ENCODE results near the gene GMDS. TPM values are rescaled to one million over a fixed set of nuclear protein-coding genes. Genes with fewer than 3 reads are reported as not detected.

The GMDS gene
- total RNA-seq, 1 donor from 2014 or later = 30.2 TPM

GRCh38 chr6:1931817-1932216 lies 313.6 kb downstream of the GMDS start:
- no peak overlapping the region for H3K27ac ChIP-seq

GRCh38 chr6:1930356-1930755 lies 315.0 kb downstream of the GMDS start:
- no peak for TF ChIP-seq POLR2AphosphoS5 (IDR thresholded peaks at IDR 0.05; ENCODE audit: insufficient read depth in 1 of 2, low read depth in 1 of 2)
- TF ChIP-seq CTCF (IDR thresholded peaks at IDR 0.05) = no peak
- TF ChIP-seq POLR2A (IDR thresholded peaks at IDR 0.05) = no peak
- no peak for DNase-seq (ENCODE audit: extremely low spot score in 2 of 2)
- Histone ChIP-seq H3K4me1 (no peaks in the 10 kb centered on the region), H3K4me3 (no peak overlapping the region), H3K27me3 (no peaks in the 10 kb centered on the region), H3K9me3 (no peaks in the 10 kb centered on the region), H3K27ac (no peak overlapping the region), H3K36me3 (no peaks in the 10 kb centered on the region)
- intact Hi-C loops (cut with DNase I) = no loop called here

More at GRCh38 chr6:1931817-1932216, 313.6 kb downstream of the GMDS start:
- Histone ChIP-seq H3K4me1 (no peaks in the 10 kb centered on the region), H3K36me3 (no peaks in the 10 kb centered on the region), H3K9me3 (no peaks in the 10 kb centered on the region), H3K27me3 (no peaks in the 10 kb centered on the region), H3K4me3 (no peak overlapping the region)
- DNase-seq (ENCODE audit: extremely low spot score in 2 of 2) = no peak
- no peak for TF ChIP-seq POLR2AphosphoS5 (IDR thresholded peaks at IDR 0.05; ENCODE audit: insufficient read depth in 1 of 2, low read depth in 1 of 2)
- TF ChIP-seq POLR2A (IDR thresholded peaks at IDR 0.05) = no peak
- TF ChIP-seq CTCF (IDR thresholded peaks at IDR 0.05) = no peak
- intact Hi-C loops (cut with DNase I) = no loop called here

GRCh38 chr6:1929931-1930330 lies 315.5 kb downstream of the GMDS start:
- Histone ChIP-seq H3K4me1 (no peaks in the 10 kb centered on the region), H3K36me3 (no peaks in the 10 kb centered on the region), H3K27ac (no peak overlapping the region), H3K4me3 (no peak overlapping the region), H3K9me3 (no peaks in the 10 kb centered on the region), H3K27me3 (no peaks in the 10 kb centered on the region)
- intact Hi-C loops (cut with DNase I) = no loop called here
- TF ChIP-seq POLR2AphosphoS5 (IDR thresholded peaks at IDR 0.05; ENCODE audit: insufficient read depth in 1 of 2, low read depth in 1 of 2) = no peak
- no peak for DNase-seq (ENCODE audit: extremely low spot score in 2 of 2)

- Histone ChIP-seq H3K27me3 (no peaks in the 10 kb centered on the region), H3K4me3 (no peak overlapping the region), H3K9me3 (no peaks in the 10 kb centered on the region), H3K36me3 (no peaks in the 10 kb centered on the region), H3K4me1 (no peaks in the 10 kb centered on the region), H3K27ac (no peak overlapping the region)
- intact Hi-C loops (cut with DNase I) = no loop called here
- no peak for DNase-seq (ENCODE audit: extremely low spot score in 2 of 2)
- no peak for TF ChIP-seq CTCF (IDR thresholded peaks at IDR 0.05)
- no peak for TF ChIP-seq POLR2A (IDR thresholded peaks at IDR 0.05)
- no peak for TF ChIP-seq POLR2AphosphoS5 (IDR thresholded peaks at IDR 0.05; ENCODE audit: insufficient read depth in 1 of 2, low read depth in 1 of 2)
Measured at GRCh38 chr6:1925743-1926430, 319.5 kb downstream of the GMDS start.

GRCh38 chr6:1923449-1923848 lies 322.0 kb downstream of the GMDS start:
- no peak for TF ChIP-seq POLR2AphosphoS5 (IDR thresholded peaks at IDR 0.05; ENCODE audit: insufficient read depth in 1 of 2, low read depth in 1 of 2)
- no peak for TF ChIP-seq CTCF (IDR thresholded peaks at IDR 0.05)
- no peak for TF ChIP-seq POLR2A (IDR thresholded peaks at IDR 0.05)
- H3K4me3 ChIP-seq = no peak overlapping the region

More at GRCh38 chr6:1923449-1923848, 322.0 kb downstream of the GMDS start:
- Histone ChIP-seq H3K27ac (no peak overlapping the region), H3K27me3 (no peaks in the 10 kb centered on the region), H3K4me1 (no peaks in the 10 kb centered on the region), H3K36me3 (no peaks in the 10 kb centered on the region), H3K9me3 (no peaks in the 10 kb centered on the region)
- intact Hi-C loops (cut with DNase I) = no loop called here
- no peak for DNase-seq (ENCODE audit: extremely low spot score in 2 of 2)

Measured in vagina (tissue), 2 donors.